ENCODE measurements around the gene WWOX. TPM values are rescaled to one million over a fixed set of nuclear protein-coding genes. Genes with fewer than 3 reads are reported as not detected.

The WWOX gene
- total and polyA plus RNA-seq, 2 of the 8 experiments (the other 6 are each of a cell fraction or from before 2014, with no cell fraction given), result 5.4 to 16.7 TPM

- TF ChIP-seq, protein P1, sequence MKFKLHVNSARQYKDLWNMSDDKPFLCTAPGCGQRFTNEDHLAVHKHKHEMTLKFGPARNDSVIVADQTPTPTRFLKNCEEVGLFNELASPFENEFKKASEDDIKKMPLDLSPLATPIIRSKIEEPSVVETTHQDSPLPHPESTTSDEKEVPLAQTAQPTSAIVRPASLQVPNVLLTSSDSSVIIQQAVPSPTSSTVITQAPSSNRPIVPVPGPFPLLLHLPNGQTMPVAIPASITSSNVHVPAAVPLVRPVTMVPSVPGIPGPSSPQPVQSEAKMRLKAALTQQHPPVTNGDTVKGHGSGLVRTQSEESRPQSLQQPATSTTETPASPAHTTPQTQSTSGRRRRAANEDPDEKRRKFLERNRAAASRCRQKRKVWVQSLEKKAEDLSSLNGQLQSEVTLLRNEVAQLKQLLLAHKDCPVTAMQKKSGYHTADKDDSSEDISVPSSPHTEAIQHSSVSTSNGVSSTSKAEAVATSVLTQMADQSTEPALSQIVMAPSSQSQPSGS (IDR thresholded peaks at IDR 0.05; ENCODE audit: low read length), result no peak
- no peak for TF ChIP-seq RXRA (IDR thresholded peaks at IDR 0.05; ENCODE audit: insufficient read depth, low read depth, low read length)
- no peak for TF ChIP-seq KDM5A (IDR thresholded peaks at IDR 0.05; ENCODE audit: low read length)
These were observed 1076.0 kb downstream of the WWOX start (continued) for GRCh38 chr16:79175286-79176057.

Measured in H1 (cell line).